GM21381 (cell line): ENCODE data around the gene NPIPA5.
"Not testable (repeated sequence)": the region's sequence is repeated elsewhere in the genome, so short reads cannot be mapped to it uniquely, and the experiment has no call there.

Experiments
- ATAC-seq: cut with Tn5 transposase; IDR thresholded peaks from one replicate; pipeline ENCODE4 v1.9.1; 2021; ENCODE audit warnings: mild to moderate bottlenecking, moderate library complexity; ENCODE audit not compliant: unreplicated experiment

NPIPA5 gene

DNA sequence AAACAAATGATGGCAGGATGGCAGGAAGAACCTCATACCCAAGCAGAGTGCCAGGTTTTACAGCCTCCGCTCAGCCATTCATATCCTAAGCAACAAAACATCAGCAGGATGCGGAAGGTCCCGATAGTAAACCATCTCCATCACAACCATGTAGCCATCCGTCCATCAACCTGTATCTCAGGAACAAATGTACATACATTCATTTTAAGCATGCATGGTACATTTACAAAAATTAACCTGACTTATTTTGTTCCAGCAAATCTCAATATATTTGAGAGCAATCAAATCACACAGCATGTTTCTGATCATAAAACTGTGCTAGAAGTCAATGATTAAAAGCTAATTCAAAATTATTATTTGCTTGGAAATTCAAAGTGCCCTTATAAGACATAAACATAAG, at the start of gene NPIPA5:
Gene NPIPA5 (minus strand): TSS at position 101 of the 400 bp plus-strand sequence. CDS start 0 bp downstream, at position 101.
- ATAC-seq, result not testable (repeated sequence)

DNA sequence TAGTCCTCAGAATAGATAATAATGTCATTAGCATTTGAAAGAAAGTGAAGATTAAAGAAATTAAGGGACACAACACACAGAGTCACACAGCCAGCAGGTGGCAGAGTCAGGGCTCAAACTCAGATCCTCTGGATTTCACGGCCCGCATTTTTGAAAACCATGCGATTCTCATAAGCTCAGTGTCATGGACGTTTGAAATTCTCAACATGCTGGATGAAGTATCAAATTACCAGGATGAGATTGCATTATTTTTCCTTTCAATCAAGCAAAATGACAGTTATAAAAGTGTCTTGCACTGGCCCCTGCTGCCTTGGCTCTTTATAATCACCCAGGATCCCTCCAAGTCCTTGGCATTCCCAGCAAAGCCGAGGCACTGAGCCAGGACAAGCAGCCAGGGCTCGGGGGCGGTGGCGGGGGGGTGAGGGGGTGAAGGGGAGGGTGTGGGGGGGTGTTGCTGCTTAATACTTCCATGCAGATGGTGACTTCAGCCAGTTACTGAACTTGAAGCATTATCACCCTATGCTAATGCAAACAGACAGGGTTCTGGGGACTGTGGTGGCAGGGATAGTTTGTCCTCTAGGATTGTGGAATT, 49.6 kb upstream of the NPIPA5 start:
- no peak for ATAC-seq

DNA sequence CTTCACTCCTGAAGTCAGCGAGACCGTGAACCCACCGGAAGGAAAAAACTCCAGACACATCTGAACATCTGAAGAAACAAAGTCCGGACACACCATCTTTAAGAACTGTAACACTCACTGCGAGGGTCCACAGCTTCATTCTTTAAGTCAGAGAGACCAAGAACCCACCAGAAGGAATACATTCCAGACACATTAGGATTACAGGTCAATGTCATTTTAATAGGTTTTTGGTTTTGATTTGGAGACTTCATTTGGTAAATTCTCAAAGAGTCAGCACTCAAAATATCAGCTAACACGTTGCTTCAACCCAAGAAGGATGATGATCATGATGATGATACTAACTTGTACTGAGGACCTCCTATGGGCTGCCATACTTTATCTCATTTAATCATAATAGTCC, 48.7 kb upstream of the NPIPA5 start:
- no peak for ATAC-seq

DNA sequence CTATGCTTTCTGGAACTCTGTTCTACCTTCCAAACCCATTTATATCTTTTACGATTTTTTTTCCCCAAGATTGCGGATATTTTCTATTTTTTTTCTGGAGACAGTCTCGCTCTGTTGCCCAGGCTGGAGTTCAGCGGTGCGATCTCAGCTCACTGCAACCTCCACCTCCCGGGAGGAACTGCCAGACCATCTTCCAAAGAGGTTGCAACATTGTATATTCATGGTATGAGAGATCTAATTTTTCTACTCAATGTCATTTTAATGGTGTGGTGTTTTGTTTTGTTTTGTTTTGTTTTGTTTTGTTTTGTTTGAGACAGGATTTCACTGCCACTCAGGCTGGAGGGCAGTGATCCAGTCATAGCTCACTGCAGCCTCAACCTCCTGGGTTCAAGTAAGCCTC, 47.8 kb upstream of the NPIPA5 start:
- no peak for ATAC-seq

DNA sequence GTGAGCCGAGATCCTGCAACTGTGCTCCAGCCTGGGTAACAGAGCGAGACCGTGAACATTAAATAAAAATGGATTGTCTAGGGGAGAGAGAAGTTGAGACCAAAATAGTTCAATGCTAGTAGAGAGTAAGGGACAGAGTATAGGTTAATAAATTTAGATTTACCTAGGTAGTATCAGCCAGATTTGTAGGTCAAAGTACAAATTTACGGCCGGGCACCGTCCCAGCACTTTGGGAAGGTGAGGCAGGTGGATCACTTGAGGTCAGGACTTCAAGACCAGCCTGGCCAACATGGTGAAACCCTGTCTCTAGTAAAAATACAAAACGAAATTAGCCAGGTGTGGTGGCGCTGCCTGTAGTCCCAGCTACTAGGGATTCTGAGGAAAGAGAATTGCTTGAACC, 44.1 kb upstream of the NPIPA5 start:
- no peak for ATAC-seq

DNA sequence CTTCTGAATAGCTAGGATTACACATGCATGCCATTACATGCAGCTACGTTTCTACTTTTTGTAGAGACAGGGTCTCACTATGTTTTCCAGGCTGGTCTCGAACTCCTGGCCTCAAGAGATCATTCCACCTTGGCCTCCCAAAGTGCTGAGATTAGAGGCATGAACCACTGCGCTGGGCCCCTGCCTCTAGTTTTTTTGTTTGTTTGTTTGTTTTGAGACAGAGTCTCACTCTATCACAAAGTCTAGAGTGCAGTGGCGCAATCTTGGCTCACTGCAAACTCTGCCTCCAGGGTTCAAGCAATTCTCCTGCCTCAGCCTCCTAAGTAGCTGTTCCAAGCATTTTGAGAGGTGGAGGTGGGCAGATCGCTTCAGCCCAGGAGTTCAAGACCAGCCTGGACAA, 43.6 kb upstream of the NPIPA5 start:
- not testable (repeated sequence) for ATAC-seq

DNA sequence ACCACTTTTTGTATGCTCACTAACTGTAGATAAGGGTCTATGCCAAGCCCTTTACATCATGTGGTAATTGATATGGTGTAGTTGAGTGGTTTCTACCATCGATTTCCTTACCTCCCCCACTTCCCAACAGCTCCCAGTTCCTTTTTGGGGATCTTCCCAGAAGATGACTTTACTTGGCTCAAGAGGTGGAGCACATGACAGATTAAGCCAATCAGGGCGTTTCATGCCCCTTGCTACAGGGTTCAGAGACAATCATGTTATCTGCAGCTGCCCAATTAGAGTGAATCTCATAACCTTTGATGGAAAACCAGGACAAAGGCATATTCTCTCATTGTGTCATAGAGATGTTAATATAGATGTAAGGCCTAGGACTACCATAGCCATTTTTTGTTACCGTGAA, 40.1 kb upstream of the NPIPA5 start:
- no peak for ATAC-seq

DNA sequence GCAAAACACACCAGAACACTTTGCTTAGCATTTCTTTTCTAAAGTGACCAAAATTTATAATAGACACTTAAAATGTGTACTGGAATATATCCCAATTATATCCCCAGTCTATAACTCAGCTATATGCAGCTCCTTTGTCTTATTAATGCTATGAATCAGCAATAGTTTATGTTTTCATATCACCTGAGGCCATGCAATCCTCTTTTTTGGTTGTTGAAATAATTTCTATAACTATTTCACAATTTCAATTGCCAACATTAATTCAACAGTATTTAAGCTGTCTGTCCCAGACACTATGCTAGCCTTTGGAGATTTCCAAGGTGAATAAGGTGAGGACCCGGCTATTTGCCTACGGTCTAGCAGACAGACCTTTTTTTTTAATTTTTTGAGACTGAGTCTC, 39.1 kb upstream of the NPIPA5 start:
- ATAC-seq, result no peak

DNA sequence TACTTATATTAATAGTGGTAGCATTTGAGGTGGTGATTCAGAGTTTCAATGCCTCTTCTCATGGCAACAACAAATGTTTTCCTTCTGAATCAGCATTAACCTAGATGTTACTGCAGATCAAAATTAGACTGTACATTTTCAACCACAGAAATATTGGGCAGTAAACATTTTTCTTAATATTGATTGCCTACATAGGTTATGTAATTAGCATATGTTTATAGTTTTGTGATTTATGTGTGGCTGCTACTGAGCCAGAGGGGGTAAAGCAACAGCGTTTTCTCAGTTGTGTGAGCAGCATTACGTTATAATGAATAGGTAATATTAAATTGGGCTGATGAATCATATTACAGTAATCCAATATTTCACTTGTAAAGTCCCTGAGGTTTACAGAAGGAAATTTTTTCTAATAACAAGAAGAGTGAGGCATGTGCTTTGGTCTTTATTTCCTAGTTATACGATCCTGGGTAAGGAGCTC, 37.5 kb upstream of the NPIPA5 start:
- ATAC-seq, result no peak

DNA sequence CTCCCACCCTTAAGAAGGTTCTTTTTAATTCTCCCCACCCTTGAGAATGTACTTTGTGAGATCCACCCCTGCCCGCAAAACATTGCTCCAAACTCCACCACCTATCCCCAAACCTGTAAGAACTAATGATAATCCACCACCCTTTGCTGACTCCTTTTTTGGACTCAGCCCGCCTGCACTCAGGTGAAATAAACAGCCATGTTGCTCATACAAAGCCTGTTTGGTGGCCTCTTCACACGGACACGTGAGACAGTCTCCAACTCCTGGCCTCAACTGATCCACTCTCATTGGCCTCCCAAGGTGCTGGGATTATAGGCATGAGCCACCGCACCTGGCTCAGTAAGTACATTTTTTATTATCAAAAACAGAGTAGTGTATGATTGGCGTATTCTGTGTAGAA, 31.4 kb upstream of the NPIPA5 start:
- not testable (repeated sequence) for ATAC-seq

DNA sequence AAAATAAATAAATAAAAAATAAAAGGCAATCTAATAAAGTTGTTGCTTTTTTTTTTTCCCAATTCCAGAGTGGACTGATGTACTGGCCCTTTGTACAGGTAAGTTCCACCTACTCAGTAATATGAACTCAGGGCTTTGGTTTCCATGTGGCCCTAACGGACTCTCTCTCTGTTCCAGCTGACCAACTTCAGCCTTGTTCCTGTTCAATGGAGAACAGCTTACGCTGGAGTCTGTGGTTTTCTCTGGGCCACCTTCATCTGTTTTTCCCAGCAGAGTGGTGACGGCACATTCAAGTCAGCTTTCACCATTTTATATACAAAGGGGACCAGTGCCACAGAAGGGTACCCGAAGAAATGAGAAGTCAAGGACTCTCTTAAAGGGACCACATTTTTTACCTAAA, 29.7 kb upstream of the NPIPA5 start:
- ATAC-seq, result not testable (repeated sequence)

DNA sequence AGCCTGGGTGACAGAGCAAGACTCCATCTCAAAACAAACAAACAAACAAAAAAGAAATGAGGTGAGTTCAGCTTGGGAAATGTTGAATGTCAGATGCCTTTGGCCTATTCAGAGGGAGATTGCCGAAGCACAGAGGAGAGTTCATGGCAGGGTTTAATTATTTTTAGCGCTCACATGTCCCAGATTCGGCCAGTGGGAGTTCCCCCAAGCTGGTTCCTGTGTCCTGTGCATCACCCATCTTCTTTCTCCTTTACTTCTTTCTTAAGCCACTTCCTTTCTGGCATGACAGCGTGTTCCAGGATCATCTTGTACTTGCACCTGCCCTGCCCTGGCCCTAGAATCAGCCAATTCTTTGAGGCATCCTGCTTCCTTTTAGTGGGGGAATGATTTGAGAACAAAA, 26.7 kb upstream of the NPIPA5 start:
- ATAC-seq, result no peak

DNA sequence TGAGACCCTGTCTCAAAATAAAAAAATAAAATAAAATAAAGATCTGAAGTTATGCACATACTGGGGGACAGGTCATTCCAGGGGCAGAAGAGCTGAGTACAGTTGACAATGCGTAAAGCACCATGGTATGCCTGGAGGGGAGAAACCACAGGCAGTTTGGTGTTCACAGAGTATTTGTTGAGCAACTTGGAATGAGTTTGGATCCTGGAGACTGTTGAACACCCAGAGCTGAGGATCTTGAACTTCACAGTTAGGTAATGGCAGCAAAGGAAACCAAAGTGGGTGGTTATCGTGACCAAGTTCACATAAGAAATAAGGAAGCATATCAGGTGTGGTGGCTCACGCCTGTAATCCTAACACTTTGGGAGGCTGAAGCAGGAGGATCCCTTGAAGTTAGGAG, 26.0 kb upstream of the NPIPA5 start:
- not testable (repeated sequence) for ATAC-seq

DNA sequence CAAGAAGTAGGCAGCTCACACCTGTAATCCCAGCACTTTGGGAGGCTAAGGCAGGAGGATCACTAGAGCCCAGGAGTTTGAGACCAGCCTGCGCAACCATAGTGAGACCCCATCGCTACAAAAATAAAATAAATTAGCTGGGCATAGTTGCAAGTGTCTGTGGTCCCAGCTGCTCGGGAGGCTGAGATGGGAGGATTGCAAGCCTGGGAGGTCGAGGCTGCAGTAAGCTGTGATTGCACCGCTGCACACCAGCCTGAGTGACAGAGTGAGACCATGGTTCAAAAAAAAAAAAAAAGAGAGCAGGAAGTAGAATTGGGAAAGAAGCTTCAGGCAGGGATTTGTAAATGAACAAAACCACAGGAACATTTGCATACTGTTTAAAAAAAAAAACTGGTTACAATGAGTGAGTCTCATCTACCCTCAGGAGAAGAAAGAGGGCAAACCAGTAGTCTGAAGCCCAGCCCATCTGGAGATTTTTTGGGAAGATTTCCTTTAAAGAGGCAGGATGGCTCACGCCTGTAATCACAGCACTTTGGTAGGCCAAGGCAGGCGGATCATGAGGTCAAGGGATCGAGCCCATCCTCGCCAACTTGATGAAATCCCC, 25.4 kb upstream of the NPIPA5 start:
- ATAC-seq, result no peak

DNA sequence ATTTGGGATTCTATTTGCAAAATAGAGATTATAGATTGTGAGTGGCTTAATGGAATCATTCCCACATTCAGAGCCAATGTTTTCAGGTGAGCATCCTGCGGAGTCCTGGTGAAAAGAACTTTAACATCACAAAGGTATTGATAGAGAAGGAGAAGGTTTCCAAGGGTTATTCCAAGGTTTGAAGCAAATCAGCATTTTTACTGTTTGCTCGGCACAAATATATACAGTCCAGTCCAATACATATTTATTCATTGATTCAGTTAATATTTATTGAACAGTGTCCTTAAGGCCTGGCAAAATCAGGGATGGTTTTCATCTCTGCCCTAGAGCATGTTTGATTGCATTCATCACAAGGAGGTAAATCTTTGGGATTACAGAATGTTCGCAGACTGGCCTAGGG, 23.9 kb upstream of the NPIPA5 start:
- ATAC-seq, result no peak

DNA sequence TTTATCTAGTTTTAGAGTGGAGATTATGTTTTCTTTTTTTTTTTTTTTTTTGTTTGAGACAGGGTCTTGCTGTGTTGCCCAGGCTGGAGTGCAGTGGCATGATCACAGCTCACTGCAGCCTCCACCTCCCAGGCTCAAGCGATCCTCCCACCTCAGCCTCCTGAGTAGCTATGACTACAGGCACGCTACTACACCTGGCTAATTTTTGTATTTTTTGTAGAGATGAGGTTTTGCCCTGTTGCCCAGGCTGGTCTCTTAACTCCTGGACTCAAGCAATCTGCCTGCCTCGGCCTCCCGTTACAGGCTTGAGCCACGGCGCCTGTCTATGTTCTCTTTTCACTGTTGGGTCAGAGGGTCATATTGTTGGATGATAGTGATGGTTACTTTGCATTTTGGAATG, 22.2 kb upstream of the NPIPA5 start:
- ATAC-seq, result not testable (repeated sequence)

DNA sequence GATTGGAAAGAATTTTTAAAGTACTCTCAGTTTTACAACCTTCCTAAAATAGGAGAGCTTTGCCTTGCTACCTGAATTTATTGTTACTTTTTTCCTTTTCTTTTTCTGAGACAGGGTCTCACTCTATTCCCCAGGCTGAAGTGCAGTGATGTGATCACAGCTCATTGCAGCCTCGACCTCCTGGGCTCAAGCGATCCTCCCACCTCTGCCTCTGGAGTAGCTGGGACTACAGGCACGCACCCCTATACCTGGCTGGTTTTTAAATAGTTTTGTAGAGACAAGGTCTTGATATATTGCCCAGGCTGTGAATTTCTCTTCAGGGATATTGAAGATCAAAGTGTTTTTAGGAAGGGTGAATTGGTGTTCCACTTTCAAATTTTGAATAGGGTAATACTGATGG, 21.2 kb upstream of the NPIPA5 start:
- no peak for ATAC-seq

DNA sequence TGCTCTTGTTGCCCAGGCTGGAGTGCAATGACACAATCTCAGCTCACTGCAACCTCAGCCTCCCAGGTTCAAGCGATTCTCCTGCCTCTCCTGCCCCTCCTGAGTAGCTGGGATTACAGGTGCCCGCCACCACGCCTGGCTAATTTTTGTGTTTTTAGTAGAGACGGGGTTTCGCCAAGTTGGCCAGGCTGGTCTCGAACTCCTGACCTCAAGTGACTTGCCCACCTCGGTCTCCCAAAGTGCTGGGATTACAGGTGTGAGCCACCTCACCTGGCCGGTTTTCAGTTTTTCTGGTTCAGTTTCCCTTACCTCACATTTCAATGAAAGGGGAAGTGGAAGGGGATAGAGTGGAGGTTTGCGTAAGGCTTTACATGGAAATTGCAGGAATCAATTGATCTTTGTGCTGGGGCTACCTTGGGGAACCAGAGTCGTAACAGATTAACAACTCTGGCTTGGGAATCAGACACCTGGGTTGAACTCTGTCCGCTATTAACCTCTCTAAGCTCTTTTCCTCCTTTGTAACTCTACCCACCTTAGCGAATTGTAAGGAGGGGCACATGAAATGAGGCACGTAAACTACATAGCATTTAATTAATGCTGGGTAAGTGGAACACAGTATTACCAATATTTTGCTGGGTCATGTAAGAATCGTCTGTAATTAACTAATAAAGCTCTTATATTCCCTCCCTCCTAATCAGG, 20.7 kb upstream of the NPIPA5 start:
- ATAC-seq, result no peak

DNA sequence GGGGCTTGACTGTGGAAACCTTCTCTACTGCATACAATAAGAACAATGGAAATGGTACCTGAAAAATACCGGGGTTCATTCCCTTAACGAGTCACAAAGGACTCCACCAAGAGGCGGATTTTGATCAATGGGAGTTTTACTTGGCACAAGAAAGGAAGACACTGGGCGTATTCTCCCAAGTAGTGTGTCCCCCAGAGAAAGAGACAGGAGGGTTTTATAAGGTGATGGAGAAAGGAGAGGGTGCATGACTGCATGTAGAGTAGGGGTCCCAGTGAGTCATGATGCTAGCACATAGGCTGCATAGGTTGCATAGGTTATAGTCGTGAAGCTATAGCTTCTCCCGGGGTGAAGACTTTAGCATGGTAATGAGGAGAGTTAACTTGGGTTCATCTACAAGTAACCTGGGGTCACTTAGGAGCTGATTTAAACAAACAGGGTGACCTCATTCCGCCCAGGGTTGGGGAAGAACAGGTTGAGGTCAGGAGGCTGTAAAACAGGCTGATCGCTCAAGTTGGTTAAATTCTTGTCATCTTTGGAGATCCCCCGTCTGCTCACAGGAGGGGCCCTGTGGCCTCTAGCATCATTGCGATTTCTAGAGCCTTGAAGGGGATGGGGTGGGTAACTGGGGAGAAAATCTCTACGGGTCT, 19.0 kb upstream of the NPIPA5 start:
- ATAC-seq, result no peak

DNA sequence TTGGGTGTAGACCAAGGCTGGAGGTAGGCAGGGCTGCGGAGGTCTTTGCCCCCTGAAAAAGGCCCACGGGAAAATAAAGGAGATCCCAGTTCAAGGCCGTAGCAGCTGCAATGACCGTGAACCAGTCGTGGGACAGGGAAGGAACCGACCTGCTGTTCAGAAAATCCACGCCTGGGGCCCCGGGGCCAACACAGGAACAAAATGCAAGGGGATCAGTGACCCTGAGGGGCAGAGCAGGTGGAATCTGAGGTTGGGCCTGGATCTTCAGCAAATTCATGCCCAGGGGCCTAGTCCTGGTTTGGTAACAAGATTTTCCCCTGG, 18.4 kb upstream of the NPIPA5 start:
- not testable (repeated sequence) for ATAC-seq

DNA sequence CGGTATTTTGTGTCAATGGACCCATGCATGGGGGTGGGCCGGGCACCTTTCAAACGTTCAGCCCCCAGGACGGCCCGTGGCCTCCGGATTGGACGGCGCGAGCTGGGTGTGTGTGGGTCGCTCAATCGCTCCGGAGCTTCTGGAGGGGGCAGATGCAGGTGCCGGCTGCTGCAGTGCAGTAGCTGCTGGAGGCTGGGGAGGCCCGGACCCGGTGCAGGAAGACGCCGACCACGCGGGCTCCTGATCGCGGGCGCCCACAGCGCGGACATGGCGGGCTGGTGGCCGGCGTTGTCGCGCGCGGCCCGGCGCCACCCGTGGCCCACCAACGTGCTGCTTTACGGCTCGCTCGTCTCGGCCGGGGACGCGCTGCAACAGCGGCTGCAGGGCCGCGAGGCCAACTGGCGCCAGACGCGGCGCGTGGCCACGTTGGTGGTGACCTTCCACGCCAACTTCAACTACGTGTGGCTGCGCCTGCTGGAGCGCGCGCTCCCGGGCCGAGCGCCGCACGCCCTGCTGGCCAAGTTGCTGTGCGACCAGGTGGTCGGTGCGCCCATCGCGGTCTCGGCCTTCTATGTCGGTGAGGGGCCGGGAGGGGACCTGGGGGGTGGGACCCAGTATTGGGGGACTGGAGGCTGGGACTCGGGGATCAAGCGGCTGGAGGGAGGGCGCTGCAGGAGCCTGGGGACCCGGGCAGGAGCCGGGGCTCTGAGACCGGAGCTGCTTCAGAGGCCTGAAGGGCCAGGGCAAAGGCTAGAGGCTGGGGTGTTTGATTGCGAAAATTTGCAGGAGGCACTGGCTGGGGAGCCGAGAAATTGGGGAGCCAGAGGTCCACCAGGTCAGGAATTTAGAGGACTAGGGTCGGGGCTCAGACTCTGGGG, 17.8 kb upstream of the NPIPA5 start, which contains the start of gene MPV17L:
Gene MPV17L (plus strand): TSS at position 124 of the 878 bp plus-strand sequence. CDS start 144 bp downstream, at position 268.
- ATAC-seq, result not testable (repeated sequence)
